RCC 7860 (cell line): ENCODE measurements around the gene PCSK6.

ENCODE experiments used
- DNase-seq: peaks from one replicate; pipeline ENCODE4 v3.0.0-alpha.2; 2015; ENCODE audit warnings: low spot score
- FAIRE-seq: peaks from 2 replicates; lab custom pipeline; 2012; peaks lifted over from hg19 to GRCh38; lab: Jason Lieb, UNC

The PCSK6 gene

GRCh38 chr15:101486696-101487459 lies 2.6 kb downstream of the PCSK6 start:
- no peak for FAIRE-seq
- DNase-seq = no peak

GRCh38 chr15:101483462-101483861 lies 6.0 kb downstream of the PCSK6 start:
- no peak for DNase-seq
- no peak for FAIRE-seq

- DNase-seq = no peak
- no peak for FAIRE-seq
These were observed 6.8 kb downstream of the PCSK6 start for GRCh38 chr15:101482526-101483371.

- no peak for FAIRE-seq
- DNase-seq = no peak
These were observed 7.5 kb downstream of the PCSK6 start for GRCh38 chr15:101481917-101482525.

- no peak for DNase-seq
- no peak for FAIRE-seq
These were observed 8.2 kb downstream of the PCSK6 start for GRCh38 chr15:101481381-101481705.

- DNase-seq (no peak), FAIRE-seq (no peak)
These were observed 8.7 kb downstream of the PCSK6 start for GRCh38 chr15:101480613-101481380.

GRCh38 chr15:101479851-101480612 lies 9.5 kb downstream of the PCSK6 start:
- FAIRE-seq = no peak

GRCh38 chr15:101479342-101479845 lies 10.1 kb downstream of the PCSK6 start:
- DNase-seq = no peak
- no peak for FAIRE-seq

More at GRCh38 chr15:101479851-101480612, 9.5 kb downstream of the PCSK6 start:
- no peak for DNase-seq

GRCh38 chr15:101478701-101479341 lies 10.7 kb downstream of the PCSK6 start:
- FAIRE-seq (no peak), DNase-seq (no peak)

- FAIRE-seq (no peak), DNase-seq (no peak)
These were observed 11.6 kb downstream of the PCSK6 start for GRCh38 chr15:101477851-101478362.

- FAIRE-seq (no peak), DNase-seq (no peak)
These were observed 12.8 kb downstream of the PCSK6 start for GRCh38 chr15:101476756-101477155.

- no peak for FAIRE-seq
- DNase-seq = no peak
These were observed 14.5 kb downstream of the PCSK6 start for GRCh38 chr15:101474983-101475382.

- DNase-seq (no peak), FAIRE-seq (no peak)
These were observed 15.3 kb downstream of the PCSK6 start for GRCh38 chr15:101474233-101474632.

GRCh38 chr15:101472033-101472432 lies 17.5 kb downstream of the PCSK6 start:
- FAIRE-seq = no peak
- DNase-seq = no peak

GRCh38 chr15:101470548-101471239 lies 18.8 kb downstream of the PCSK6 start:
- no peak for FAIRE-seq

GRCh38 chr15:101469520-101470288 lies 19.8 kb downstream of the PCSK6 start:
- DNase-seq (no peak), FAIRE-seq (no peak)

More at GRCh38 chr15:101470548-101471239, 18.8 kb downstream of the PCSK6 start:
- DNase-seq = no peak

GRCh38 chr15:101466188-101466587 lies 23.3 kb downstream of the PCSK6 start:
- FAIRE-seq = no peak
- DNase-seq = no peak
